Fibroblast of mammary gland (primary cell): ENCODE results near the gene UTP20.

Experiments
- DNase-seq: peaks from one replicate; pipeline ENCODE4 v3.0.0-alpha.2; 2010; ENCODE audit warnings: low read depth
- H3K4me3 ChIP-seq: 2 replicates; pipeline ENCODE4 v1.5.1; 2011; ENCODE audit warnings: low read depth, mild to moderate bottlenecking, low read length, moderate library complexity; ENCODE audit not compliant: control insufficient read depth
- TF ChIP-seq, protein P1 (sequence below): conservative IDR thresholded peaks from 2 replicates; pipeline ENCODE4 v1.5.1; 2011; ENCODE audit warnings: low read depth, low read length, inconsistent platforms; ENCODE audit not compliant: control insufficient read depth, insufficient read depth

UTP20 gene

DNA sequence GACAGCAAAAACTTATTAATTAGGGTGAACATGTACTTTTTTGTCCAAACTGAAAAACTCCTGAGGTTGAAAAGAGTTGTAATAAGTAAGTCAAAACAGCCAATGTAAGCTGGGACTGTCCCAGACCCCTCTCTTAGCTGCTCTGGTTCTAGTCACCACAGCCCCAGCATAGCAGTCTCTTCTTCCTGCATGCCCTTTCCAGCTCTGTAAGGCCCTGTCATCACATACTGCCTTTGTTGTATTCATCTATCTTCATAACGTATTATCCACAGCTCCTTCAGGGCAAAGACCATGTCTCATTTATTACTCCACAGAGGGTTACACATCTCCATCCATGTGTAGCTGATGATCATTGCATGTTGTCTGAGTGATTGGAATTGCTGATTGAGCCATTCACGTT lies 56.5 kb downstream of the UTP20 start:
- no peak for DNase-seq
- H3K4me3 ChIP-seq: no peak overlapping the region
- TF ChIP-seq, protein P1, sequence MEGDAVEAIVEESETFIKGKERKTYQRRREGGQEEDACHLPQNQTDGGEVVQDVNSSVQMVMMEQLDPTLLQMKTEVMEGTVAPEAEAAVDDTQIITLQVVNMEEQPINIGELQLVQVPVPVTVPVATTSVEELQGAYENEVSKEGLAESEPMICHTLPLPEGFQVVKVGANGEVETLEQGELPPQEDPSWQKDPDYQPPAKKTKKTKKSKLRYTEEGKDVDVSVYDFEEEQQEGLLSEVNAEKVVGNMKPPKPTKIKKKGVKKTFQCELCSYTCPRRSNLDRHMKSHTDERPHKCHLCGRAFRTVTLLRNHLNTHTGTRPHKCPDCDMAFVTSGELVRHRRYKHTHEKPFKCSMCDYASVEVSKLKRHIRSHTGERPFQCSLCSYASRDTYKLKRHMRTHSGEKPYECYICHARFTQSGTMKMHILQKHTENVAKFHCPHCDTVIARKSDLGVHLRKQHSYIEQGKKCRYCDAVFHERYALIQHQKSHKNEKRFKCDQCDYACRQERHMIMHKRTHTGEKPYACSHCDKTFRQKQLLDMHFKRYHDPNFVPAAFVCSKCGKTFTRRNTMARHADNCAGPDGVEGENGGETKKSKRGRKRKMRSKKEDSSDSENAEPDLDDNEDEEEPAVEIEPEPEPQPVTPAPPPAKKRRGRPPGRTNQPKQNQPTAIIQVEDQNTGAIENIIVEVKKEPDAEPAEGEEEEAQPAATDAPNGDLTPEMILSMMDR: no peak

DNA sequence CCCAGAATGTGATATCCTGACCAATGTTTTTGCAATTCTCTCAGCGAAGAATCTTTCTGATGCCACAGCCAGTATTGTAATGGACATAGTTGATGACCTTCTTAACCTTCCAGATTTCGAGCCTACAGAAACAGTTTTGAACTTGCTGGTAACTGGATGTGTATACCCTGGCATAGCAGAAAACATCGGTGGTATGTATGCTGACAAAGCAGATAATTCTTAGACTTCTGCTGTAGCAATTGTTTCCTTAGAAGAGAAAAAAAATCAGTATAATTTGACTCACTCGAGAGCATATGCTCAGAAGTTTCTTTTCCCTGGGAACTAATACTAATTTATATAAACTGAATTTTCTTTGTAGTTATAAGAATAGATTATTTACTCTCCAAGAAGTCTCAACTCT lies 58.2 kb downstream of the UTP20 start:
- TF ChIP-seq, protein P1: no peak
- H3K4me3 ChIP-seq: no peak overlapping the region
- DNase-seq: no peak

DNA sequence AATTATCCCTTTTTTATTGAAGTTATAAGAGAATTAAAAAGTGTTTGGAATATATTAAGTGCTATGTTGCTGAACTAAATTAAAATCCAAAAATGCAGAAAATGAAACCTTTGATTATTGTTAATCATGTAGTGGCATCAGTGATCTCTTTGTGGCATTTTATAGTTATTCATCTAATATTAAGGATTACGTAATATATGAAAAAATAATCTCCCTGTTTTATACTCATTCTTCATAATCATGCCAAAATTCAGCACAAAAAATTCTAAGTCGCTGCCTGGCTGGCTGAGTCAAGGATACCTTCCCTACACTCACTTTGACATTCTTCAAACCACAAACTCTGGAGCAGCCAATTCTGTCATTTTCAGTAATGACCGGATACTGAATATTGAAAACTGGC lies 64.0 kb downstream of the UTP20 start:
- DNase-seq: no peak
- TF ChIP-seq, protein P1: no peak
- H3K4me3 ChIP-seq: no peak overlapping the region

DNA sequence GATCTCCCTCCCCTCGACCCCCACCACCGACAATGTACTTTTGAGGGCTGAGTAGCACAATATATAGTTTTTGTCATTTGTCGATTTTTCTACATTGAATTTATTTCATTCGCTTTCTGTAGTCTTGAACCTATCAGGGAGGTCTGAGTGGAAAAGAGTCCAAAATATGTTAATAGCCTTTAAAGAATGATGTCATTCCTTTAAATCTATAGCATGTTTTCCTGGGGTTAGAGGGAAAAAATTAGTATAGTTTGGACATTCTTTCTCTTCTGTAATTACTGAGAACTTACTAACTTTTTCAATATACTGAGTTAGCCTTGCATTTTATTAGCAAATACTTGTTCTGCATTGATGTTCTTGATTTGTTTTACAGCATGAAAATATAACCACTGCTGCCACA lies 71.8 kb downstream of the UTP20 start:
- no peak for DNase-seq
- TF ChIP-seq, protein P1: no peak
- H3K4me3 ChIP-seq: no peak overlapping the region

DNA sequence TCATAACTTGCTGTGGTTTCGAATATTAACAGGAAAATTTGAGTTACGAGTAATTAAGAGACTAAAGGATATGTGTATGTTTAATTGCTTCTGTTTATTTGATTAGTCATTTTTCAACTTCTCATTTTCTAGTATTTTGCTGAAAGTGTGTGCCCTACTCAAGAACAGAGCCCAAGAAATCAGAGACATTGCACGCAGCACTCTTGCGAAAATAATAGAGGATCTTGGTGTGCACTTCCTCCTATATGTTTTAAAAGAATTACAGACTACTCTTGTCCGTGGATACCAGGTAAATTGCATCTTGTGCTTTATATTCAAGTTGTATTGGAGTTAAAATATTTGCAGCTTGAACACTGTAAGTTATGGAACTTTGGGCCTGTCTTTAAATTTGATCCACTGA lies 76.9 kb downstream of the UTP20 start:
- DNase-seq: no peak
- no peak overlapping the region for H3K4me3 ChIP-seq
- TF ChIP-seq, protein P1: no peak

DNA sequence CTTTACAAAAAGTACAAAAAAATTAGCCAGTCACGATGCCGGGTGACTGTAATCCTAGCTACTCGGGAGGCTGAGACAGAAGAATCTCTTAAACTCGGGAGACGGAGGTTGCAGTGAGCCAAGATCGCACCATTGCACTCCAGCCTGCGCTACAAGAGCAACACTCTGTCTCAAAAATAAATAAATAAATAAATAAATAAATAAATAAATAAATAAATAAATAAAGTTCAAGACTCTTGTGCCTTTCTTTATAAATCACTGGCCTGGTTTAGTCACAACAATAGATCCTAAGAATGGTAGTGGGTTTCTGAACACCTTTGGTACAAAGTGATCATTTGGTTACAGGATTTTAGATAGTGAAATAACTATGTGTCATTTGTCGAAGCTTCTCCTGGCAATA lies 81.5 kb downstream of the UTP20 start:
- TF ChIP-seq, protein P1: no peak
- no peak overlapping the region for H3K4me3 ChIP-seq
- DNase-seq: no peak

DNA sequence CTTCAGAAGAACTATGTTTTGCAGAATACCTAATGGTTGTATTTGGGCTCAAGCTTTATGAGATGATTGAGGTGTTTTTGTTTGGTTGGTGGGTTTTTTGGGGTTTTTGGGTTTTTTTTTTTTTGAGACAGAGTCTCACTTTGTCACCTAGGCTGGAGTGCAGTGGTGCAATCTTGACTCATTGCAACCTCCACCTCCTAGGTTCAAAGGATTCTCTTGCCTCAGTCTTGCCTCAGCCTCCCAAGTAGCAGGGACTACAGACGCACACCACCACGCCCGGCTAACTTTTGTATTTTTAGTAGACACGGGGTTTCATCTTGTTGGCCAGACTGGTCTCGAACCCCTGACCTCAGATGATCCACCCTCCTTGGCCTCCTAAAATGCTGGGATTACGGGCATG lies 88.1 kb downstream of the UTP20 start:
- TF ChIP-seq, protein P1: no peak
- H3K4me3 ChIP-seq: no peak overlapping the region
- DNase-seq: no peak
